Caki2 (cell line): ENCODE results near the gene MEDAG. TPM values are rescaled to one million over a fixed set of nuclear protein-coding genes. Genes with fewer than 3 reads are reported as not detected.

ENCODE experiments used
- DNase-seq: peaks from one replicate; pipeline ENCODE4 v3.0.0-alpha.2; 2015; ENCODE audit warnings: low read depth
- in situ Hi-C: cut with HindIII; loops from 2 replicates; pipeline ENCODE4 v1.10.0; 2016; ENCODE audit warnings: low sequenced_read_pairs, low pct_unique_long_range_greater_than_20kb, mixed read lengths
- total RNA-seq: library from RNA; depleted of rRNA; stranded (reverse); fragments of >200 nt; shearing (Covaris generic); gene quantifications from 2 replicates; pipeline ENCODE4 v1.2.3, GENCODE V29; 2014; ENCODE audit warnings: low replicate concordance

Gene MEDAG
- total RNA-seq, 1 experiment from 2014 or later, result not detected

DNA sequence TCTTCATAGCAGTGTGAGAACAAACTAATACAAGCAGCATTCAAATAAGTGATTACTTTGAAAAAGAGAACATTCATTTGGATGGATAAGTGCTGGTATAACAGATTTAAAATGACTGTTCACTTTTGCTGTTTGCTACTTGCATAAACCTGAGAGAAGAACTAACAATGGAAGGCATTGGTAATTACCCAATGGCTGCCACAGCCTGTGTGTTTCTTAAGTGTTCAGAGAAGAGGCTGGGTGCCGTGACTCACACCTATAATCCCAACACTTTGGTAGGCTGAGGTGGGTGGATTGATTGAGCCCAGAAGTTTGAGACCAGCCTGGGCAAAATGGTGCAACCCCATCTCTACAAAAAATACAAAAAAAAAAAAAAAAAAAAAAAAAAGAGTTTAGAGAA lies 21.5 kb downstream of the MEDAG start:
- in situ Hi-C loops, result no loop called here
- no peak for DNase-seq

DNA sequence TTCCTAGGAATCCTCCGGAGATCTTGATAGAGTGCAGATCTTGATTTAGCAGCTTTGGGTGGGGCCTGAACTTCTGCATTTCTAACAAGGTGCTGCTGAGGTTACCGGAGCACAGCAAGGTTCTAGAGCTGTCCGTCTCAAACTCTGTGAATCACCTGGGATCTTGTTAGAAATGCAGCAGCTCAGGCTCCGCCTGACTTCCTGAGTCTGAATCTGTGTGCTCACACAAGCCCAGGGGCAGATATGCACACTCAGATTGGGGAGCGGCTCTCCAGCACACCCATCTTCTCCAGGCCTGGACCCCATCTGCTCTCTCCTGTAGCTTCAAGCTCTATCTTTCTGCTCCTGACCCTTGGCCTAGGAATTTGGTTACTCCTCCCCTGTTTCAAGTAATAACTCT lies 22.9 kb downstream of the MEDAG start:
- DNase-seq, result no peak
- in situ Hi-C loops, result no loop called here

DNA sequence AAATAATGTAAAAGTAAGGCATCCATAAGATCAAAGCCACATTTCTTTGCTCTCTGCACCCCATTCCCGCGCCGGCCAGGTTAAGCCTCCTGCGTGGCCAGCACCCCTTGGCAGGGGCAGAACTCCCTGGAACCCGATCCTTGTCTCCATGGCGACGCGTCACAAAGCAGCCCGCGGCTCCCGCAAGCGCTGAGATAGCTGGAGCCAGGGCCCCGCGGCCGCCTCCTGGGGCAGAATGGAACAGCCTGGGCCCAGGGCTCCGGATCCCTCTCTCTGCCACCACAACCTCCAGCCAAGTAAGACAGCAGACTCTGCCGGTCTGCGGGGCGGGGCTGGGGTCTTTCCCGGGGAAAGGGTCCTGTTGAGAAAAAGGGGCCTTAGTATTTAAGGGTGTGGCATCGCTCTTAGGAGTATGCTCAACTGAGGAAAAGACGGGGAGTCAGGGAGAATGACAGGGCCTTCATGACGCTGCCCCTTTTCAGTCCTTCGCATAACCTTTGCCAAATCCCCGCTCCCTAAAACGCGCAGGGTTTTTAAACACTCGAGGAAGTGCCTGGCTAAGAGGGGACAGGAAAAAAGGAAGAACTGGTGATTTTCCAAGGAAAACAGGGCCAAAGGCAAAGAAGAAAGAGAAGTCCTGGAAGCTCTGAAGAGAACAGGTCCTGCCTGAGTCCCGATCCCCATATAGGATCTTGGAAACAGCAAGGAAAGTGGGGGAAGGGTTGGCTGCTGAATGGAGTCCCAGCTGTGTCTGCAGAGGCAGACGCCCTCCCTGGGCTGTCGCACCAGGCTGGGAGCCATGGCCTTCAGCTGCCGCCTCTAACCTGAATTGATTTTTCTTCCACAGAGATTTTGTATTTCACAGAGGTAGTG lies 26.6 kb downstream of the MEDAG start, which contains the start of gene TEX26:
Gene TEX26, plus strand, starts transcription at position 176 of the 873 bp plus-strand sequence. Its CDS starts 60 bp downstream, at position 236.
- in situ Hi-C loops, result no loop called here
- no peak for DNase-seq

DNA sequence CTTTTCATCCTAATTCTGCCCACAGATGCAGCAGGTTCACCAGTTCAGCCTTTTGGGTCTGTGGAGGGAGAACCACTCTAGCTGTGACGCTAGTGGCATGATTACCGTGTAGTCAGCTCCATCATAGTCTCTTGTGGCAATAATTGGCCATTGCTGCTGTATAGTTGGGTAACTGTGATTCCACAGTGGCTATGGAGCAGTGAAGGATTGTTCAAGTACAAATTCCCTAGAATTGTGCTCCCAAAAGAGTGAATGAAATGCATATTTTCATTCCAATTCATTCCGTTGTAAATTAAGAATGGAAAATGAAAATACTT lies 27.2 kb downstream of the MEDAG start:
- in situ Hi-C loops, result no loop called here
- DNase-seq, result no peak

DNA sequence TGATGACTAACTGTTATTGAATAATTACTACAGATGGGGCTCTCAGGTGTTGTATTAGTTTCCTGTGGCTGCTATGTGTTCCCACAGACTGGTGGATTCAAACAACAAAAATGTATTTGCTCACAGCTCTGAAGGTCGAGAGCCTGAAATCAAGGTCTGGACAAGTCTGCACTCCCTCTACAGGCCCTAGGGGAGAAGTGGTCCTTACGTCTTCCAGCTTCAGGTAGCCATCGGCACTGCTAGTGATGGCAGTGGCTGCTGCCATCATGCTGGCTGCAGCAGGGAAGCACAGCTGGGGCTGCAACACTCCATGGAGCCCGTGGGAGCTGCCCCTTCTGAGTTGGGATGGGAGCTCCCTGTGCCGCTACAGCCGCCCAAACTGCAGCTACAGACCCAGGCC lies 28.3 kb downstream of the MEDAG start:
- in situ Hi-C loops, result no loop called here
- DNase-seq, result no peak

DNA sequence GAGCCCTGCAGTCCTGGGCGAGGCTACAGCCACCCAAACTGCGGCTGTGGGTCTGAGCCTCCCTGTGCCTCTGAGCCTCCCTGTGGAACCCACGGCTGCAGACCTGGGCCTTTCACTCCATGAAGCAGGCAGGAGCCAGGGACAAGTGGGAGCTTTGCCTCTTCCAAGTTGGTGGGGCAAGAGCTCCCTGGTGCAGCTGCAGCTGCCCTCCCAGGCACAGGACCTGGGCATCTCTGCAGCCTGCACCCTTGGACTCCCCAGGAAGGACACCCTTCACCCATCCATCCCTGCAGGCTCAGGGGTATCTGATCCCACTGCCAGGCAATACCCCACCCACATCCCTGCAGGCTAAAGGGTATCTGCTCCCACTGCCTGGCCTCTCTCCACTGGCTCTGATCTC lies 28.7 kb downstream of the MEDAG start:
- in situ Hi-C loops, result no loop called here

DNA sequence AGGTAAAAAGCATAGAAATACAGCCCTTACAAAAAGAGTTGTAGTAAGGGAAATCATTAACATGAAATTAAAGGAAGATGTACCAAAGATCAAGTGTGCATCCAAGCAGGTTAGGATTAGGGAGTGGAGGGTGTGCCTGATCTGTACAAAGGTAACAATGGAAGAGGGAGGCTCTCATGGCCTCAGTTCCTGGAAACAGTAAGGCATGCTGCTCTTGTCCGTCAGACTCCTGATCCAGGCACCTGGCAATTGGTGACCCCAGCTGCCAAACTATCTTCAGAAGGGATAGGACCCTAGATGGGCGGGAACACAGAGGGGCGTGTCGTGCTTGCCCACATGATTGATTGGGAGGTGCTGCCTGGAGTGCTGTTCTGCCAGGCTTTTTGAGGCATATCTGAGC lies 30.9 kb downstream of the MEDAG start:
- in situ Hi-C loops, result no loop called here

More for the DNA sequence above, 28.7 kb downstream of the MEDAG start:
- DNase-seq, result no peak

DNA sequence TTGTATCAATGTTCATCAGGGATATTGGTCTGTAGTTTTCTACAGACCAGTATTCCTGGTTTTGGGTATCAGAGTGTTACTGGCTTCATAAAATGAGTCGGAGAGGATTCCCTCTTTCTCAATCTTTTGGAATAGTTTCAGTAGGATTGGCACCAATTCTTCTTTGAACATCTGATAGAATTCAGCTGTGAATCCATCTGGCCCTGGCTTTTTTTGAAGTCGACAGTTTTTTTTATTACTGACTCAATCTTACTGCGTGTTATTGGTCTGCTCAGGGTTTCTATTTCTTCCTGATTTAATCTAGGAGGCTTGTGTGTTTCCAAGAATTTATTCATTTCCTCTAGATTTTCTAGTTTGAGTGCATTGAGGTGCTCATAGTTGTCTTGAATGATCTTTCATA lies 37.8 kb downstream of the MEDAG start:
- in situ Hi-C loops, result no loop called here
- no peak for DNase-seq

More for the DNA sequence above, 30.9 kb downstream of the MEDAG start:
- DNase-seq, result no peak

DNA sequence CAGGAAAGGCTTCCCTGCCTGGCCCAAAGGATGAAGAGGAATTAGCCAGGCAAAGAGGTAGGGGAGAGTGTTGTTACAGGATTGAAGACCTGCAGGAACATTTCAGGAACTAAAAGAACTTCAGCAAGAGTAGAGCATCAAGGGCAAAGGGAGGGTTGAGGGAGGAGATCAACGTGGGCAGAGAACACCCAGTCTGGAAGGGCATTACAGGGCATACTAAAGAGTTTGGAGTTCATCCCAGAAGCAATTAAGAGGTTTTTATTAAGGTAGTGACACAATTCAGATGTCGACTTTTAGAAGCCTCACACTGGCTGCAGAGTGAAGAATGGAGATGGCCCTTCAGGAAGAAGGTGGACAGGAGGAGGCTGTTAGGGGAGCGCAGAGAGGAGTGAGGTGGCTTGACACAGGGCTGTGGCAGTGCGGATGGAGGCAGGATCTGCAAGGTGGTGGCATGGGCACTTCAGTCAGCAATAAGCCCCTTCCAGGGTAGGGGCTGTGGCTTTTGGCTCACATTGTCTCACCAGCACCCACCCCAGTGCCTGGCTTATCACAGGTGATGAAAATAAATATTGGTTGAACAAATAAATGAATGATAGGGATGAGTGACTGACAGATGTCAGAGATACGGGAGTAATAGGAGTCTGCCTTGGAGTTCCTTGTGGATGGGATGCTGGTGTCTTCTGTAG lies 51.3 kb downstream of the MEDAG start:
- in situ Hi-C loops, result no loop called here
- no peak for DNase-seq

DNA sequence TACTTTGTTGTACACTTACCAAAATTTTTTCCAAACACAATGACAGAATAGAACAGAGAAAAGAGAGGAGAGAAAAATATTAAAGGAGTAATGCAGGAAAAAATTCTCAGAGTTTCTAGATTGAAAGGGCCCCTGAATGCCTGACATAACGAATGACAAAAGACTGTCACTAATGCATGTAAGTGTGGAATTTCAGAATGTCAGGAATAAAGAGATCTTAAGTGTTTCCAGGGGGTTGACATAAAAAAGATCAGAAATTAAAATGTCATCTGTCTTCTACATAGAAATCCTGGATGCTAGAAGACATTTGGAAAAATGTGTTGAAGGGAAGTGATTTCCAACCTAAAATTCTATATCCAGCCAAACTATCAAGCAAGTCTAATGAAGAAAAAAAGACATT lies 53.6 kb downstream of the MEDAG start:
- in situ Hi-C loops, result no loop called here
- no peak for DNase-seq

DNA sequence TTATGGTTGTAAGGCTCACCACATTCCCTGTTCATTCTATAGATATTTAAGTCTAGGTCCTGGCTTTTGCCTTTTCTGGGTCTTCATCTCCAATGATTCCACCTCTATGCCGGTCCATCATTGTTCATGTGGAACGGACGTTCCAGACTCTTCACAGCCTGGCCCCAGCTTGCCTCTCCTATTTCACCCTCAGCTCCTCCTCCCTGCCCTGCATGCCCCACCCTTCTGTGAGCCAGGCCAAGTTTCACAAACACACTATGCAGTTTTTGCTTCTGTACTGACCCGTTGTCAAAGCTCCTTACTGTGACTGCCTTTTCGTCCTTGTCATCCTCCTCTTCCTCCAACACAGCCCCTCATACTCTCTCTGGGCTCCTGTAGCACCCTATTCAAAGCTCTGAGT lies 57.7 kb downstream of the MEDAG start:
- peak; percentile 10 for DNase-seq
- in situ Hi-C loops, result no loop called here

DNA sequence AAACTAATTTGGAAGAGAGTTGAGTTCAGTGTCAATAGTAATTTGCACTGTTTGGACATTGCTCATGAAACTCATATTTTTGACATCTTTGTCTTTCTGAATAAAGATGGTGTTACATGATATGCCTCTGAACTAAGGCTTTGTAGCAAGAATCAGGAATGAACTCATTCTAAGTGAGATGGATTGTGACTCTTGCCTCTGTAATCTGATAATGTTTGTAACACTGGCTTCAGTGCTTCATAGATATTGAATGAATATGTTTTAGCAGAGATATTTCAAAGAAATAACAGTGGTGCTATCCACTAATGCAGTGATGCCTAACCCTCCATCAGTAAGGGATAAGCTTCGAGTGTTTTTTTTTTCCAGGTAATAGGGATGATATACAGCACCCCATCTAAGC lies 59.3 kb downstream of the MEDAG start:
- in situ Hi-C loops, result no loop called here
- no peak for DNase-seq

DNA sequence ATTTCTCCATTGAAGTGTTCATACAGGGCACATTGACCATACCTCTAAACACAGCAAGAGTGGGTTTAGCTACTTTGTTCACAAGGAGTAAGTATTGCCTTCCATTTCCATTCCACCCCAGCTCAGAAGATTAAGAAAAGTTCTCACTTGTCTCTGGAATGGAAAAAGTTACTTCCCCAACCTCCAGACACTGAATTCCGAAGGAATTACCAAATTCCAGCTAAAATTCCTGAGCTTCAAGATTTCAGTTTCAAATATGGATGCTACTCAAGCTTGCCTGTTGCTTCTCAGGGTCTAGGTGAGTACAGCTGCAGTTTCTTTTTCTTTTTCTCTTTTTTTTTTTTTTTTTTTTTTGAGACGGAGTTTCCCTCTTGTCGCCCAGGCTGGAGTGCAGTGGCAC lies 60.0 kb downstream of the MEDAG start:
- DNase-seq, result no peak
- in situ Hi-C loops, result no loop called here

DNA sequence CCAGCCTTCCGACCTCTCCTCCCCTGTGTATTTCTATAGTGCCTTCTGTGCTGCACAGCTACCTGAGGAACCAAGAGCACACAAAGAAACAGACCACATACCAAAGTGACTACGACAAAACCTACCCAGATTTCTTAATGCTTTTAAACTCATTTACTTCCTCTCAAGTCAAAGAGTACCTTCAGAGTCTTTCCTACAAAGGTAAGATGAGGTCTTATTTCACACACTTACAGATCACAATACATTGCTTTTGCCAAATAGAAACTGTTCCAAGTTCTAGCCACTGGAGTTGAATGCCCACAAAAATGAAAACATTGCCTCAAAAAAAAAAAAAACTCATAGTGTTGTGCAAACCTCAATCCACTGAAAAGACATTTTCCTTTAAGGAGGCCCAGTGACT lies 62.8 kb downstream of the MEDAG start:
- no peak for DNase-seq
- in situ Hi-C loops, result no loop called here

DNA sequence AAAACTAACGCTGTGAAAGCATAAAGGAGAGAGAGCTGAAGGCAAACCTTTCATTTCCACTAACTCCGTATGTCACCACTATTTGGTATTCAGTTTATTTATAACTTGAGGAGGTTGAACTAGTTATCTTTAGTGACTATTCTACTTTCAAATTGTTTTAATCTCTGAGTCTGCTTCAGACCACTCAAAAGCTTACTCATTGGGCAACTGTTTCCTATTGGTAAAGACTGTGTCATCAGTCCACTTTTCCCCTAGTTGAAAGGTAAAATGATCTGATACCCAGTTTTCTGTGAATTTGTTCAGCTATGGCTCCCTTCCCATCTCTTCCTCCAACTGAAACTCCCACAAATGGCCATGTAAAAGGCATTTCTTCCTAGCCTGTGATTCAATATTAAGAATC lies 65.5 kb downstream of the MEDAG start:
- in situ Hi-C loops, result no loop called here

DNA sequence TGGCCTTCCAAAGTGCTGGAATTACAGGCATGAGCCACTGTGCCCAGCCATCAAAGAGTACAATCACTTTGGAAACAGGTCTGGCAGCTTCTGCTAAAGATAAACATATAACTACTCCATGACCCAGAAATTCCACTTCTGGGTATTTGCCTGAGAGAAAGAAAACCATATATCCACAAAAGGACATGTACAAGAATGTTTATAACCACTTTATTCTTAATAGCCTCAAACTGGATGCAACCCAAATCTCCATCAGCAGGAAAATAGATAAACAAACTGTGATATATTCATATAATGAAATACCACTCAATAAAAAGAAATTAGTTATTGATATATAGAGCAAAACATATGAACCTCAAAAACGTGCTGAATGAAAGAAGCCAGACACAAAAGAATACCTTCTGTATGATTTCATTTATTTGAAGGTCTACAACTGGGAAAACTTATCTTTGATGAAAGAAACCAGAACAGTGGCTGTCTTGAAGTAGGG lies 66.9 kb downstream of the MEDAG start:
- in situ Hi-C loops, result no loop called here
- no peak for DNase-seq

More for the DNA sequence above, 65.5 kb downstream of the MEDAG start:
- no peak for DNase-seq

DNA sequence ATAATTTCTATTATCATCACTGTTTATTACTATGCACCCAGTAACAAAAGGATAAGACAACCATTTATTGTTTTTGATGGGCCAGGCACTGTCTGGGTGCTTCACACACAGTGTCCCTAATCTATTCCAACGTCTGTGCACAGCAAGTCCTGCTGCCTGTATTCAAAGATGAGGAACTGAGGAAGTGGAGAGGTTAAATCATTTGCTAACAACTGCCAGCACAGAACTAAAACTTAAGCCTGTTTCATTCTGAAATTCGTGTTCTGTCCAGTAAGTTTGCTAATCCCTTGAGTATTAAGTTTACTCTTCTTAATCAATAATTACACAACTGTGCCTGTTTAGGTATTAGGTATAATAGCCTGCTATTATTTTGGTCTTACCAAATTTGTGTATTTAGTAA lies 68.3 kb downstream of the MEDAG start:
- in situ Hi-C loops, result no loop called here

More for the DNA sequence above, 68.3 kb downstream of the MEDAG start:
- DNase-seq, result no peak
